Trophoblast cell (in vitro differentiated cells and primary cell): ENCODE measurements around the gene CDAN1.

Experiments
- DNase-seq, 2 donors: peaks; one replicate each; pipeline ENCODE4 v3.0.0-alpha.2; 2016
- H2AFZ ChIP-seq: 2 replicates; pipeline ENCODE4 v1.6.1; 2013; ENCODE audit warnings: low read length, moderate library complexity, mild to moderate bottlenecking; ENCODE audit not compliant: insufficient read depth, poor library complexity
- H2AK5ac ChIP-seq: 2 replicates; pipeline ENCODE4 v1.6.1; 2013; ENCODE audit warnings: mild to moderate bottlenecking, low read length
- H2BK120ac ChIP-seq: 2 replicates; pipeline ENCODE4 v1.6.1; 2013; ENCODE audit warnings: low read length, mild to moderate bottlenecking, moderate library complexity; ENCODE audit not compliant: insufficient read depth, poor library complexity
- H2BK12ac ChIP-seq: 2 replicates; pipeline ENCODE4 v1.6.1; 2013; ENCODE audit warnings: mild to moderate bottlenecking, low read length, moderate library complexity
- H2BK5ac ChIP-seq: 2 replicates; pipeline ENCODE4 v1.6.1; 2013; ENCODE audit warnings: low read length, low read depth, moderate library complexity, mild to moderate bottlenecking; ENCODE audit not compliant: poor library complexity
- H3K14ac ChIP-seq: 2 replicates; pipeline ENCODE4 v1.6.1; 2013; ENCODE audit warnings: mild to moderate bottlenecking, low read length
- H3K18ac ChIP-seq: 2 replicates; pipeline ENCODE4 v1.6.1; 2013; ENCODE audit warnings: mild to moderate bottlenecking, low read length
- H3K23ac ChIP-seq: 2 replicates; pipeline ENCODE4 v1.6.1; 2013; ENCODE audit warnings: low read length
- H3K27ac ChIP-seq: 2 replicates; pipeline ENCODE4 v1.5.1; 2013; ENCODE audit warnings: low read depth, mild to moderate bottlenecking, inconsistent platforms, low read length, moderate library complexity
- H3K27me3 ChIP-seq: 2 replicates; pipeline ENCODE4 v1.6.1; 2013; ENCODE audit warnings: inconsistent platforms, mild to moderate bottlenecking, low read length, moderate library complexity; ENCODE audit not compliant: insufficient read depth
- H3K36me3 ChIP-seq, 2 experiments: 1 replicate in 1 of 2; 2 replicates in 1 of 2; pipeline ENCODE4 v1.6.1; 2013; ENCODE audit warnings: low read length in 2 of 2, mild to moderate bottlenecking in 2 of 2, moderate library complexity in 1 of 2; ENCODE audit not compliant: insufficient read depth in 2 of 2, control insufficient read depth in 1 of 2
- H3K4ac ChIP-seq: 2 replicates; pipeline ENCODE4 v1.6.1; 2013; ENCODE audit warnings: low read depth, mild to moderate bottlenecking, low read length, moderate library complexity
- H3K4me1 ChIP-seq, 2 experiments: 1 replicate in 1 of 2; 2 replicates in 1 of 2; pipeline ENCODE4 v1.6.1; 2013; ENCODE audit warnings: low read length in 2 of 2, mild to moderate bottlenecking in 2 of 2, moderate library complexity in 1 of 2; ENCODE audit not compliant: insufficient read depth in 2 of 2, control insufficient read depth in 1 of 2
- H3K4me2 ChIP-seq: 2 replicates; pipeline ENCODE4 v1.6.1; 2013; ENCODE audit warnings: inconsistent platforms, mild to moderate bottlenecking, low read length, moderate library complexity
- H3K4me3 ChIP-seq: 2 replicates; pipeline ENCODE4 v1.5.1; 2013; ENCODE audit warnings: mild to moderate bottlenecking, low read depth, low read length, inconsistent platforms
- H3K79me1 ChIP-seq: one replicate; pipeline ENCODE4 v1.6.1; 2013; ENCODE audit warnings: low read length
- H3K79me2 ChIP-seq: 2 replicates; pipeline ENCODE4 v1.6.1; 2013; ENCODE audit warnings: low read length, mild to moderate bottlenecking; ENCODE audit not compliant: control insufficient read depth, insufficient read depth, poor library complexity
- H3K9ac ChIP-seq: 2 replicates; pipeline ENCODE4 v1.6.1; 2013; ENCODE audit warnings: mild to moderate bottlenecking, low read length
- H3K9me3 ChIP-seq: 2 replicates; pipeline ENCODE4 v1.6.1; 2013; ENCODE audit warnings: low read depth, mild to moderate bottlenecking, control low read depth, inconsistent platforms, low read length; ENCODE audit not compliant: insufficient read depth
- H4K12ac ChIP-seq: 2 replicates; pipeline ENCODE4 v1.6.1; 2013; ENCODE audit warnings: low read depth, mild to moderate bottlenecking, low read length, moderate library complexity
- H4K8ac ChIP-seq: 2 replicates; pipeline ENCODE4 v1.6.1; 2013; ENCODE audit warnings: low read depth, mild to moderate bottlenecking, low read length, moderate library complexity
- H4K91ac ChIP-seq: one replicate; pipeline ENCODE4 v1.6.1; 2013; ENCODE audit warnings: low read depth, mild to moderate bottlenecking, low read length, moderate library complexity
- WGBS: extraction: QIAGEN DNeasy Blood & Tissue Kit; methylation state at CpG from one replicate; pipeline ENCODE4 v1.1.7; 2013; ENCODE audit warnings: missing lambda C conversion rate; ENCODE audit not compliant: insufficient read length, insufficient coverage; ENCODE audit errors: extremely low coverage; 5-methylcytosine and 5-hydroxymethylcytosine counted together

The CDAN1 gene

DNA sequence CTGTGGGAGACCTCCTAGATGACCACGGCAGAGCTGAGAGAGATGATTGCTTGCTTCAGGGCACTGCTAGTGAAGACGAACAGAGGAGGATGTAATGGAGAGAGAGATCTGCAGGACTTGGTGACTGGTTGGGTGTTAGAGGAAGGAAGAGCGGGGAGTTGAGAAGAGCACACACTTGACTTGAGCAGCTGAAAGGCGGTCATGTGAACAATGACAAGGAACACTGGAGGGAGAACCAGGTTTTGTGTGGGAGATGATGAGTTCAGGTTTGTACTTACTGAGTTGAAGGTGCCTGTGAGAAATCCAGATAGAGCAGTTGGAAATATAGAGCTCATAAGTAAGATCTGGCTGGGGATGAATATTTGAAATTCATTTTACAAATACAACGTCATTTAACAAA, 40.3 kb downstream of the CDAN1 start:
- Histone ChIP-seq H3K9ac (no peak overlapping the region), H3K79me1 (no peaks in the 10 kb centered on the region)
- WGBS, result no CpG with 5 or more reads among the region's 5 CpGs

GRCh38 chr15:42695527-42696071, 41.3 kb downstream of the CDAN1 start:
- H2BK120ac ChIP-seq, result no peak overlapping the region
- no peaks in the 10 kb centered on the region for H3K79me2 ChIP-seq
- H3K4me3 ChIP-seq, result no peak overlapping the region
- WGBS, result no CpG with 5 or more reads among the region's 6 CpGs
- H4K8ac ChIP-seq, result no peak overlapping the region
- H3K4ac ChIP-seq, result no peak overlapping the region
- no peak overlapping the region for H2AFZ ChIP-seq
- no peak overlapping the region for H2AK5ac ChIP-seq
- H3K9me3 ChIP-seq, result no peaks in the 10 kb centered on the region
- H3K27ac ChIP-seq, result no peak overlapping the region
- no peak overlapping the region for H2BK12ac ChIP-seq
- no peak overlapping the region for H3K14ac ChIP-seq
- no peaks in the 10 kb centered on the region for H3K79me1 ChIP-seq
- no peak for DNase-seq
- H3K4me1 ChIP-seq, result peaks cover 5 to 7% of the 10 kb centered on the region in 2 experiments
- H2BK5ac ChIP-seq, result no peak overlapping the region
- H4K91ac ChIP-seq, result no peak overlapping the region
- H3K36me3 ChIP-seq, result no peaks in the 10 kb centered on the region
- no peak overlapping the region for H3K18ac ChIP-seq
- H3K27me3 ChIP-seq, result no peaks in the 10 kb centered on the region
- no peak overlapping the region for H3K4me2 ChIP-seq
- no peak overlapping the region for H3K9ac ChIP-seq
- H4K12ac ChIP-seq, result peak overlapping the region; percentile 16
- H3K23ac ChIP-seq, result no peak overlapping the region

More for the DNA sequence above, 40.3 kb downstream of the CDAN1 start:
- Histone ChIP-seq H3K27ac (no peak overlapping the region), H4K8ac (no peak overlapping the region), H4K12ac (no peak overlapping the region), H3K9me3 (no peaks in the 10 kb centered on the region), H2BK5ac (no peak overlapping the region), H4K91ac (no peak overlapping the region), H3K27me3 (no peaks in the 10 kb centered on the region), H3K18ac (no peak overlapping the region), H3K4ac (no peak overlapping the region), H2BK120ac (no peak overlapping the region), H3K79me2 (no peaks in the 10 kb centered on the region), H2AFZ (no peak overlapping the region), H3K14ac (no peak overlapping the region), H3K4me2 (no peak overlapping the region), H3K23ac (no peak overlapping the region), H3K4me3 (no peak overlapping the region), H2AK5ac (no peak overlapping the region), H2BK12ac (no peak overlapping the region), H3K4me1 (peaks cover 1 to 4% of the 10 kb centered on the region in 2 experiments), H3K36me3 (no peaks in the 10 kb centered on the region)
- no peak for DNase-seq

DNA sequence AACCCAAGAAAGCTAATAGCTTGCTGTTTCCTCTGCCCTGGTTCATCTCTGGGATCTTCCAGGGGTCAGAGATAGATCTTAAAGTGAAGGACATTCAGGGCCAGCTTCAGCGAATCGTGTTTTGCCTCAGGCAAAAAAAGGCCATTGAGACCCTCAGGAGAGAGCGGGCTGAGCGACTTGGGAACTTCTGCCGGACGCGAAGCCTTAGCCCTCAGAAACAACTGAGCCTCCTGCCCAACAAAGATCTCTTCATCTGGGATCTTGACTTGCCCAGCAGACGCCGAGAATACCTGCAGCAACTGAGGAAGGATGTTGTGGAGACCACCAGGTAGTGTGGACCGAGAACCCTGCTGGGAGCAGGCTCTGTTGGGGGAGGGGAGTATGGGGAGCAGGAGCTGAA, 42.5 kb downstream of the CDAN1 start:
- H3K4me1 ChIP-seq, result peaks cover 5 to 12% of the 10 kb centered on the region in 2 experiments
- H3K9me3 ChIP-seq, result no peaks in the 10 kb centered on the region
- no peak overlapping the region for H3K4me3 ChIP-seq
- no peak overlapping the region for H2BK12ac ChIP-seq
- no peaks in the 10 kb centered on the region for H3K27me3 ChIP-seq
- WGBS, result no CpG with 5 or more reads among the region's 10 CpGs
- H4K8ac ChIP-seq, result no peak overlapping the region
- no peak overlapping the region for H3K4ac ChIP-seq
- no peak overlapping the region for H3K14ac ChIP-seq
- no peak overlapping the region for H2BK5ac ChIP-seq
- no peak overlapping the region for H3K27ac ChIP-seq
- H2AK5ac ChIP-seq, result no peak overlapping the region
- no peaks in the 10 kb centered on the region for H3K79me1 ChIP-seq
- no peak overlapping the region for H3K4me2 ChIP-seq
- H3K18ac ChIP-seq, result no peak overlapping the region
- no peak overlapping the region for H2BK120ac ChIP-seq
- no peak for DNase-seq
- no peak overlapping the region for H3K23ac ChIP-seq
- H2AFZ ChIP-seq, result no peak overlapping the region
- no peak overlapping the region for H3K9ac ChIP-seq
- H4K91ac ChIP-seq, result no peak overlapping the region
- no peaks in the 10 kb centered on the region for H3K36me3 ChIP-seq
- H4K12ac ChIP-seq, result no peak overlapping the region
- H3K79me2 ChIP-seq, result no peaks in the 10 kb centered on the region

DNA sequence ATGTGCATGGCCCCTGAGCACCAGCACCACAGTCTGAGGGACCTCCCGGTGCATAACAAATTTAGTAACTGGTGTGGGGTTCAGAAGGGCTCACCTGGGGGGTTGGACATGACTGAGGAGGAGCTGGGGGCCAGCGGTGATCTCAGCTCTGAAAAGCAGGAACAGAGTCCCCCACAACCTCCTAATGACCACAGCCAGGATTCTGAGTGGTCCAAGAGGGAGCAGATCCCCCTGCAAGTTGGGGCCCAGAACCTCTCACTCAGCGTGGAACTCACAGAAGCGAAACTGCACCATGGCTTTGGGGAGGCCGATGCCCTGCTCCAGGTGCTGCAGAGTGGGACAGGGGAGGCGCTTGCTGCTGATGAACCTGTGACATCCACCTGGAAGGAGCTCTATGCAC, 43.0 kb downstream of the CDAN1 start:
- no peaks in the 10 kb centered on the region for H3K36me3 ChIP-seq
- H2BK5ac ChIP-seq, result no peak overlapping the region
- no peak overlapping the region for H3K4ac ChIP-seq
- no peak overlapping the region for H4K12ac ChIP-seq
- no peak overlapping the region for H3K4me3 ChIP-seq
- no peaks in the 10 kb centered on the region for H3K79me2 ChIP-seq
- H4K8ac ChIP-seq, result no peak overlapping the region
- H2BK12ac ChIP-seq, result no peak overlapping the region
- no peak overlapping the region for H2AFZ ChIP-seq
- H3K4me1 ChIP-seq, result peaks cover 5 to 12% of the 10 kb centered on the region in 2 experiments
- no peak overlapping the region for H3K4me2 ChIP-seq
- no peak for DNase-seq
- no peak overlapping the region for H3K18ac ChIP-seq
- H3K23ac ChIP-seq, result no peak overlapping the region
- H2BK120ac ChIP-seq, result no peak overlapping the region
- no peaks in the 10 kb centered on the region for H3K27me3 ChIP-seq
- no peak overlapping the region for H4K91ac ChIP-seq
- H3K14ac ChIP-seq, result no peak overlapping the region
- no CpG with 5 or more reads among the region's 6 CpGs for WGBS
- H3K9me3 ChIP-seq, result no peaks in the 10 kb centered on the region
- no peak overlapping the region for H3K9ac ChIP-seq
- H3K79me1 ChIP-seq, result no peaks in the 10 kb centered on the region
- H3K27ac ChIP-seq, result no peak overlapping the region
- no peak overlapping the region for H2AK5ac ChIP-seq
